NOMO-1 (cell line): ENCODE data around the gene C9.
"Not testable (repeated sequence)": the region's sequence is repeated elsewhere in the genome, so short reads cannot be mapped to it uniquely, and the experiment has no call there.

Source experiments
- DNase-seq, 2 experiments: peaks; one replicate each; lab custom pipeline; 2025; ENCODE audit not compliant: unreplicated experiment in 2 of 2; lab: John Stamatoyannopoulos, UW

C9 gene

DNA sequence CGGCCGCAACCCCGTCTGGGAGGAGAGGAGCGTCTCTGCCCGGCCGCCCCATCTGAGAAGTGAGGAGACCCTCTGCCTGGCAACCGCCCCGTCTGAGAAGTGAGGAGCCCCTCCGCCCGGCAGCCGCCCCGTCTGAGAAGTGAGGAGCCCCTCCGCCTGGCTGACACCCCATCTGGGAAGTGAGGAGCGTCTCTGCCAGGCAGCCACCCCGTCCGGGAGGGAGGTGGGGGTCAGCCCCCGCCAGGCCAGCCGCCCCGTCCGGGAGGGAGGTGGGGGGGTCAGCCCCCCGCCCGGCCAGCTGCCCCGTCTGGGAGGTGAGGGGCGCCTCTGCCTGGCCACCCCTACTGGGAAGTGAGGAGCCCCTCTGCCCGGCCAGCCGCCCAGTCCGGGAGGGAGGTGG lies 30.0 kb downstream of the C9 start:
- not testable (repeated sequence) for DNase-seq

DNA sequence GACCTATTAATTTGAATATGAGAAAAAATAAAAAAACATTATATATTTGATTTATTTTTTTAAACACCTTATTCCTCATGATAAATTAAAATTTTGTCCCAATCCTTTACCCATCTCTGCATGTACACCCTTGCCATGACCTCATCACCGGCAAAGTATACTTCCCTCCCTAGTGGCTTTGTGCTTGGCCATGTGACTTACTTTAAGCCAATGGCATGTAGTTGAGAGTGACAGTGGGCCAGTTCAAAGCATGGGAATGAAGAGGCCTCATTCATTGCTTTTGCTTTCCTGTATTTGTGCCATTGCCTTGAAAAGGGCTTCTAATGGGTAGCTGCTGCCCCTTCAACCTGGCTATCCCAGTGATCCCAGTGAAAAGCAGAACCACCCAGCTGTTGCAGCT lies 31.2 kb downstream of the C9 start:
- DNase-seq: no peak

GRCh38 chr5:39331861-39332381 lies 32.4 kb downstream of the C9 start:
- no peak for DNase-seq

DNA sequence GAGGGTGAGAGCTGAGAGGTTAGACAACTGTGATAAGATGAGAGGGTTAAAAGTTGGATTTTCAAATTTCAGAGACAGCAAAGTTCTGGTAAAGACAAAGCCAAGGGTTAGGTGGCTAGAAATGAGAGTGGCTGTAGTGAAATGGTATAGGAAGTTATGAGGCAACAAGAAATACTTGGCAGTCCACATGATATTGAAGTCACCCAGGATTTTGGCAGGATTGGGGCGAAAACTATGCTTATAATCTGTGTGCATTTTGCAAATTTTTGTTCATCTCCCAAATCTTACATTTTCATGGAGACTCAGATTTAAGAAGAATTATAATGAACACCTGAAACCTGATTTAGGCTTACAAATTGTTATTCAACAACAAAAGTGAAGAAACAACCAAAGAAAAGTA lies 35.6 kb downstream of the C9 start:
- DNase-seq: no peak

DNA sequence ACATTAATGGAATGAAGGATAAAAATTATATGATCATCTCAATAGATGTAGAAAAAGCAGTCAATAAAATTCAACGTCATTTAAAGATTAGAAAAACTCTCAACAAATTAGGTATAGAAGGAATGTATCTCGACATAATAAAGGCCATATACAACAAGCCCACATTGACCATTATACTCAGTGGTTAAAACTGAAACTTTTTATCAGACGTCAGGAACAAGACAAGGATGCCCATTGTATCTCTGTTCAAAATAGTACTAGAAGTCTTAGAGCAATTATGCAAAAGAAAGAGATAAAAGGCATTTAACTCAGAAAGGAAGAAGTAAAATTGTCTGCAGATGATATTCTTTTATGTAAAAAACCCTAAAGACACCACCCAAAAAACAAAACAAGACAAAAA lies 40.8 kb downstream of the C9 start:
- DNase-seq: no peak

GRCh38 chr5:39319395-39319794 lies 44.9 kb downstream of the C9 start:
- no peak for DNase-seq

DNA sequence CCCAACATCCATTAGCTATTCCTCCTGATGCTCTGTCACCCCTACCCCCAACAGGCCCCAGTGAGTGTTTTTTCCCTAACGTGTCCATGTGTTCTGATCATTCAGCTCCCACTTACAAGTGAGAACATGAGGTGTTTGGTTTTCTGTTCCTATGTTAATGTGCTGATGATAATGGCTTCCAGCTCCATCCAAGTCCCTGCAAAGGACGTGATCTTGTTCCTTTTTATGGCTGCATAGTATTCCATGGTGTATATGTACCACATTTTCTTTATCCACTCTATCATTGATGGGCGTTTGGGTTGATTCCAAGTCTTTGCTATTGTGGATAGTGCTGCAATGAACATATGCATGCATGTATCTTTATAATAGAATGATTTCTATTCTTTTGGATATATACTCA lies 47.8 kb downstream of the C9 start:
- DNase-seq: not testable (repeated sequence)

DNA sequence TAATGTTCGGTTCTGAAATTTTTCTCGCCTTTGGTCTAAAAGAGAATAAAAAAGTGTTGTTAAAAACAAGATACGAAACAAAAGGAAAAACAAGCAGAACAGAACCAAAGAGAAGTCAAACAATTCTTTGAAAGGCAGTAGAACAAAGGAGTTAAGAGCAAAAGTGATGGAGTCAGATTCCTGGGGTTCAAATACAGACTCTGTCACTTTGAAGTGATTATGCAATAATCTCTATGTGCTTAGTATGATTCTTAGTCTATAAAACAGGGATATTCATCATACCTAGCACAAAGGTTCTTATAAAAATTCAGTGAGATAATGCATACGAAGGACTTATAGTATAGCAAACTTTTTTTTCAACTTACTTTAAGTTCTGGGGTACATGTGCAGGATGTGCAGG lies 48.3 kb downstream of the C9 start:
- DNase-seq: no peak

- DNase-seq: no peak
These were observed 49.7 kb downstream of the C9 start for GRCh38 chr5:39314591-39314990.

DNA sequence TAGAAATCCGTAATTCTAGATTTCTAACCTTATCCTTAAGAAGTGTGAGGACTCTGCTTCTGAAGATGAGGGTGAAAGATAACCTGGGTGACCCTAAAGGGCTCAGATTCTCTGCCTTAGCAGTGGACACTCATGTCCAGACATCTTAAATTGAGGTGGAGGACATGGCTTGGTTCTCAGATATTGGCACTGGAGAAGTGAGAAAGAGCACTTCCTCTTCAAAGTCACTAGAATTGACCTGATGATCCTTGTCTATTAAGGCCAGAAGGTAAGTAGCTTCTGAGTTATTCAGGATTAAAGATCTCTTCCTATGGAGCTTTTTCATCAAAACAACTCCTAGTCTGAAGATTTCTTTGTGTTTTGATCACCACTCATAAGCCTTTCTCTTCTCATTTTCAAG lies 54.8 kb downstream of the C9 start:
- peak in 1 of 2 experiments; percentile 24 for DNase-seq

GRCh38 chr5:39302472-39302871 lies 61.8 kb downstream of the C9 start:
- peak; percentile 54 to 85 for DNase-seq

- no peak for DNase-seq
These were observed 62.9 kb downstream of the C9 start for GRCh38 chr5:39301406-39301805.

DNA sequence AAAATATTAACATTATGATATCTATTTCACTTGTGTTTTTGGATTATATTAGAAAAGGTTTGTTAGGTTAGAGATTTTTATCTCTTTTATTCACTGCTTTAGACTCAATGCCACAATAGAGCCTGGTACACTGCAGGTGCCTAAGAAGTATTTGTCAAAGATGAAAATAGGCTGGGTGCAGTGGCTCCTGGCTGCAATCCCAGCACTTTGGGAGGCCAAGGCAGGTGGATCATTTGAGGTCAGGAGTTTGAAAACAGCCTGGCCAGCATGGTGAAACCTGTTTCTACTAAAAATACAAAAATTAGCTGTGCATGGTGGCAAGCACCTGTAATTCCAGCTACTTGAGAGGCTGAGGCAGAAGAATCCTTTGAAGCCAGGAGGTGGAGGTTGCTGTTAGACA lies 64.3 kb downstream of the C9 start:
- DNase-seq: no peak

- no peak for DNase-seq
These were observed 69.6 kb downstream of the C9 start for GRCh38 chr5:39294736-39295135.

GRCh38 chr5:39284552-39284951 lies 79.7 kb downstream of the C9 start:
- DNase-seq: no peak

GRCh38 chr5:39283231-39283818 lies 81.0 kb downstream of the C9 start:
- DNase-seq: peak; percentile 59 to 92

DNA sequence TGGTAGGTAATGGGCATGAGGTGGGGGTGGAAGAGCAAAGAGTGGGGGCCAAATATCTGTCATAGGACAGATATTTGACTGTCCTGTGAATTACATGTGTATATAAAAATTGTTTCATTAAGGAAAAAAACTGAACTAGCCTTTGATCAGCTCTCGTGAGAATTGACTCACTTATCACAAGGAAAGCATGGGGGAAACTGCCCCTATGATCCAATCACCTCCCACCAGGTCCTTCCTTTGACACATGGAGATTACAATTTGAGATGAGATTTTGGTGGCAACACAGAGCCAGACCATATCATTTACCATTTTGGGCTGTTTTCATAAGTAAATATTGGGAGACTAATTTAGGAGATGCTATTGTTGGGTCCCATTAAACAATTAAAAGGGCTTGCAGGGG lies 81.7 kb downstream of the C9 start:
- DNase-seq: no peak

- DNase-seq: not testable (repeated sequence)
These were observed 88.4 kb downstream of the C9 start for GRCh38 chr5:39275865-39276264.

GRCh38 chr5:39274398-39275085 lies 89.8 kb downstream of the C9 start:
- DNase-seq: peak; percentile 66 to 96

DNA sequence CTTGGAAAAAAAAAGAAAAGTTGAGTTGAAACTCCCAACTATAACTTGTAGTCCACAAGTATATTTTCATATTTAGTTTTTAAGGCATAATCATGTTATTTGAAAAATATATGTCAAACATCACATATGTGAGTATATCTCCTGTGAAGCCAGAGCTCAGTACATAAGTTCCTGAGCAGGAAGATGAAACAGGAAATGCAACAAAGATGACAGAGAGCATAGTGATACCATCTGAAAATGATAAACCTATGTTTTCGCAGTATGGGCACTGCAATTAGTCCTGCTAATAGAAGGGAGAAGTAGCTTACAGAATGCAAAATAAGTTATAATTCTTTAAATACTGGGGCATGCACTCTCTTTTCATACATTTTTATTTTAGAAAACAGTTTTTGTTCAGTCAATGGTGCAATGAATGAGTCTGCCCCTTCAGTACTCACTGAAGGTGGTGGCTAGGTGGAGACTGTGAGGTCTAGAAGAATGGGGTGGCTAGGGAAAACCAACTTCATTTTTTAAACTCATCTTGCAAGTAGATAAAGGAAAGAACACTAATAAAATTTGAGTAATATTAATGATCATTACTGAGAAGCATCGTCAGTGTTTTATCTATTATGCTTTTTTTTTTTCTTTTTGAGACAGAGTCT lies 90.9 kb downstream of the C9 start:
- DNase-seq: peak in 1 of 2 experiments; percentile 76

- DNase-seq: not testable (repeated sequence)
These were observed 91.4 kb downstream of the C9 start for GRCh38 chr5:39272869-39273231.

DNA sequence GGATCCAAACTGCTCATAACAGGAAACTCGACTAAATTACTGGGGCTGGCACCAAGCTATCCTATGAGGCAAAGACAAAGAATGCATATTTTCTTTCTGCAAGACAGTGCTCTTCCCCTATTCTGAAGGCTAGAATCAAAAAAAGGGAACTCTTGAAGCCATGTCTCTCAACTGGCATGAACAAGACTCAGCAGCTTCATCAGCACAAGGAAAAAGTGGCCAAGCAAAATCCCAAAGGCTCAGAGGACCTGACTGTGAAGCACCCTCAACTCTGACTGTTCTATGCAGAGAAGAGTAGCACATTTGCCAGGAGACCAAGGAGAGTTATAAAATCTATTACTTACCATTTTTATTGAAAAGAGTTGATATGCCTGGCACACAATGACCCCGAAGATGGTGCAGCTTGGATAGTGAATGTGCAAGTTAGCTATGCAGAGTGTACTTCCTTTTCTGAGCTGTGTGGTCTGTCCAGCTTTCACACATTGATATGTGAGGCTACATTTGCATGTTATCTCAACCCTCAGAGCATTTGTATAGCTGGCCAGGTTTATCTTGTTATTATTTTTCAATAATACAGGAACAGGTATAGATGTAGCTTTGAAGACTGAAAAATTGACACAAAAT lies 94.0 kb downstream of the C9 start:
- peak; percentile 93 to 98 for DNase-seq
